GM19468 (cell line): ENCODE data around the gene WDR86.

ENCODE experiments used
- ATAC-seq: cut with Tn5 transposase; IDR thresholded peaks from one replicate; pipeline ENCODE4 v1.9.1; 2021; ENCODE audit warnings: mild to moderate bottlenecking, moderate library complexity, moderate number of reproducible peaks; ENCODE audit not compliant: unreplicated experiment; ENCODE audit errors: extremely low read depth

The WDR86 gene

GRCh38 chr7:151408839-151409666, 785 bp downstream of the WDR86 start:
- ATAC-seq: no peak

DNA sequence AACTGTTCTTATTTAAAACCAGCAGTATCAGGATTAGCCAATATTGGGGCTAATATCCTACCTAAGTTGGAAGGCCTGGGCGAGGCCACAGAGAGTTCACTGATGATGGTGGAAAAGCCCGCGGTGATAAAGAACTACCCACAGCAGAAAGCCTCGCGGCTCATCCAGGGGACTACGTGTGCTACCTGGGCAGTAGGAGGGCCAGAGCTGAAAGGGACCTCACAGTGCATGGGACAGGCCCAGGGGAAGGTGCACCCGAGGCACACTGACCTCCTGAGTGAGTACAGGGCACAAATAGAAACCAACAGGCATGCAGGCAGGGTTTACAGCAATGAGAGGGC, 1.4 kb downstream of the WDR86 start:
- no peak for ATAC-seq

GRCh38 chr7:151406886-151407583, 2.8 kb downstream of the WDR86 start:
- no peak for ATAC-seq

- no peak for ATAC-seq
Observed at GRCh38 chr7:151406051-151406875, 3.6 kb downstream of the WDR86 start.

GRCh38 chr7:151405588-151405987, 4.2 kb downstream of the WDR86 start:
- ATAC-seq: no peak

- ATAC-seq: no peak
Observed at GRCh38 chr7:151405056-151405455, 4.8 kb downstream of the WDR86 start.

GRCh38 chr7:151404216-151405011, 5.4 kb downstream of the WDR86 start:
- ATAC-seq: no peak

DNA sequence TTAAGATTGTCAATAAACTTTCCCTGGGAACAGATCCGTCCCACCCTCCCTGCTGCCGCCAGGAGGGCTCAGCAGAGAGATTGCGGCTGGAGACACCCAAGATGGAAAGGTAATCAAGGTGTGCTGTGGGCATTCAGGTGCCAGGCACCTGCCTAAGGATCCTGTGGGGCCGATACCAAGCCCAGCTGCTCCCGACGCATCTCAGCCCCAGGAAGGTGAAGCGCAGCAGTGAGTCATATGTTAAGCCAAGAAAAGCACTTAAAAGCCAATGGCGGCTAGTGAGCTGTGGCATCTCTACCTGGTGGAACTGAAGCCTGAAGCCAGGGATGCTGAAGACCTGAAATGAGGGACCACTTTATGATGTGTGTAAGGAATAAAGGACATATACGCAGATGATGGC, 6.1 kb downstream of the WDR86 start:
- no peak for ATAC-seq

DNA sequence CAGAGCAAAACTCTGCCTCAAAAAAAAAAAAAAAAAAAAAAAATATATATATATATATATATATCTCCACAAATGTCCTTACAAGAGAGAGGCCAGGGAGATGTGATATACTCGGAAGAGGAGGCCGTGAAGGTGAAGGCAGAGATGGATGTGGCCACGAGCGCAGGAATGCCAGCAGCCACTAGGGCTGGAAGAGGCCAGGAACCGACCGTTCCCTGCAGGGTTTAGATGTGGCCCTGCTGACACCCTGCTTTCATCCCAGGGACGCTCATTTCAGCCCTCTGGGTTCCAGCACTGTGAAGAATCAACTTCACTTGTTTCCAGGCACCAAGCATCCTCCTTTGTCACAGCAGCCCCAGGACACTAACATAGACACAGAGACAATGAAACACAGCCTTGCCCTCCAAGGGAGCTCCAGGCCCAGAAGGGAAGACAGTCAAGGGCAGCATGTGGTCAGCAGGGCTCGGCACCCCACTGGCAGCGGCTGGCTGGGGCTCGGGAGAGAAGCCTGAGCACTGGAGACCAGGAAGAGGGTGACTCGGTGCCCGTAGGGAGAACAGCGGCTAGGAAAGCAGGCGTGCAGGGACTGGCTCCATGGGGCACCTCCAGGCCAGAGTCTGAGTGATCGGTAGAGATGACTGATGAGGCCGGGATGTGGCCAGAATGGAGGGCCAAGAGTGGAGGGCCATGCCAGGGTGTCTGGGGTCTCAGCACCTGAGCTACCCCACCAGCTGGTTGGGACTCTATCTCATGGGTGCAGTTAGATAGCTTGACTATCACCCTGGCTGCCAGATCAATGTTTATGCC, 7.6 kb downstream of the WDR86 start:
- no peak for ATAC-seq

- ATAC-seq: peak; percentile 72
Observed at GRCh38 chr7:151400626-151401315, 9.1 kb downstream of the WDR86 start.

DNA sequence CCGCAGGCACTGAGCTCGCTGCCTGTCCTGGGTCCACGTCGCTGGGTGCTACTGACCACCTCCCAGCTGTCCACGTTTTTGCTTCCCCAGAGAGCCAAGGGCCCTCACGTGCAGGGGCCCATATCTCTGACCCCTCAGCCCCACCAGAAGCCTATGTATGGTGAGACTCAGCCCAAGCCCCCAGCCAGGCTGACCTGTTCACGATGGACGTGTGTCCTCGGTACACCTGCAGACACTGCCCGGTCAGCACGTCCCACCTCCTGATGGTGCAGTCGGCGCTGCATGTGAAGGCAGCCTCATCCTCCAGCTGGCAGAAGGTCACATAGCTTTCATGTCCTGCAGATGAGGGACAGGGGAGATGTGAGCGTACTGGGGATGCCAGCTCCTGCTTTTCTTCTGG, 9.9 kb downstream of the WDR86 start:
- ATAC-seq: no peak

- no peak for ATAC-seq
Observed at GRCh38 chr7:151399305-151399601, 10.6 kb downstream of the WDR86 start.

GRCh38 chr7:151398446-151399304, 11.2 kb downstream of the WDR86 start:
- ATAC-seq: no peak

DNA sequence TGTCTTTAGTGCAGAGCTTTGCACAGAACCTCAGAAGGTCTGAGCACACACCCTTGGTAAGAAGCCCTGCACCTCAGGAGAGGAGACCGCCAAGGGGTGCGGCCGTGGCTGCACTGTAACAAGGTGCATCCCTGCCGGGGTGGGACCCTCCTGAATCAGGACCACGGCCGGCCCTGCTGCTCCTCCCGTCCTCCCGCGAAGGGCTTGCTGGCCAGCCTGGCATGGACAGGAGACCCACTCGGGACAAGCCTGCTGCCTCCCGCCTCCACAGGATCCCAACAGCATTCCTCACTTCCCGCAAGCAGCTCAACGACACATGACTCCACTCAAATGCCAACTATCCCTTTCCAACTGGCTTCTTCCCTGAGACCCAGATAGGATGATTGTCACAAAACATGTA, 12.8 kb downstream of the WDR86 start:
- no peak for ATAC-seq

DNA sequence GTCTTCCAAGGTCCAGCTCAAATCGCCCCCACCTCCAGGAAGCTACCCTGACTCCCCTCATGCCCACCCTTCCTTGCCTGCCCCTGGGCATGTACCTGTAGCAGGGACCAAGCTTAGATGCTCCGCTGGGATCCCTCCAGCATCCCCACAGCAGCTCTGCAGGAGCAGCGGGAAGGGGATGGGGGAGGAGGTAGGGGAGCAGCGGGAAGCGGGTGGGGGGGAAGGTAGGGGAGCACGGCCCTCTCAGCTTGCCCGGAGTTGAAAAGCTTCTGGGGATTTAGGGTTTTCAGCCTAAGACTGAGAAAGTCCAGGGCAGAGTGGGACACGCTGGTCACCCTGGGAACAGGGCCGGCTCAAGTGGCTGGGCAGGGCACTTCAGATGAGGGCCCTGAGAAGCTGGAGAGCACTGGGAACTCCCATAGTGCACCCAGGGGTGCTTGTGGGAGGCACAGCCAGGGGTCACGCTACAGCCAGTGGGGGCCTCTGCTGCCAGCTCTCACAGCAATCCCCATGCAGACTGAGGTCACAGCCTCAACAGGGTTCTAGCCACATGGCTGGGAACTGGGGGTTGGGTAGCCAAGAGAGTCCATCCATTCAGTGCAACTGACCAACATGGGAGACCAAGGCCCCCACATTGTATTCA, 13.4 kb downstream of the WDR86 start:
- no peak for ATAC-seq

DNA sequence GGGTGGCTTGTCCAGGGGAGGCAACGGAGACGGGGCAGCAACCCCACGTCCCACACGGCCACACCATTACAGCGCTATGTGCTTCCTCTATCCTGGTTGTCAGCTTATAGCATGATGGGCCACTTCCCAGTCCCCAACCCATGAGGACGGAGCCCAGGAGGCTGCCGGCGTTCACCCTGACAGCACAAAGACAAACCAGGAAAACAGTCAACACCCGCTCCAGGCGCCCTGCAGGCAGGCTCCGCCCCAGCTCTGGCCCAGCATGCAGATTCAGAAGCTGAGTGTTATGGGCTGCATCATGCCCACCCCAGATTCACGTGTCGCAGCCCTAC, 14.8 kb downstream of the WDR86 start:
- no peak for ATAC-seq

GRCh38 chr7:151394076-151395035, 15.5 kb downstream of the WDR86 start:
- no peak for ATAC-seq
